T-helper 1 cell treated with Interleukin-12 subunit alpha and Interleukin-12 subunit beta and Interleukin-4 antibody, amounts not matched to agents 30 μg/mL and 1 μg/mL, for 36 hours (primary cell): ENCODE measurements around the gene RRP8.

Experiments used
- H3K27ac Mint-ChIP-seq: one replicate; pipeline ENCODE4 v1.8.0; 2021; ENCODE audit warnings: mild to moderate bottlenecking, mixed read lengths
- H3K27me3 Mint-ChIP-seq: one replicate; pipeline ENCODE4 v1.8.0; 2021; ENCODE audit warnings: low read depth, mixed read lengths
- H3K36me3 Mint-ChIP-seq: one replicate; pipeline ENCODE4 v1.8.0; 2021; ENCODE audit warnings: low read depth, mixed read lengths
- H3K4me1 Mint-ChIP-seq: one replicate; pipeline ENCODE4 v1.8.0; 2021; ENCODE audit warnings: low read depth, mixed read lengths
- H3K4me3 Mint-ChIP-seq: one replicate; pipeline ENCODE4 v1.8.0; 2021; ENCODE audit warnings: mild to moderate bottlenecking, moderate library complexity, mixed read lengths
- H3K9me3 Mint-ChIP-seq: one replicate; pipeline ENCODE4 v1.8.0; 2021; ENCODE audit warnings: mixed read lengths

Gene RRP8

DNA sequence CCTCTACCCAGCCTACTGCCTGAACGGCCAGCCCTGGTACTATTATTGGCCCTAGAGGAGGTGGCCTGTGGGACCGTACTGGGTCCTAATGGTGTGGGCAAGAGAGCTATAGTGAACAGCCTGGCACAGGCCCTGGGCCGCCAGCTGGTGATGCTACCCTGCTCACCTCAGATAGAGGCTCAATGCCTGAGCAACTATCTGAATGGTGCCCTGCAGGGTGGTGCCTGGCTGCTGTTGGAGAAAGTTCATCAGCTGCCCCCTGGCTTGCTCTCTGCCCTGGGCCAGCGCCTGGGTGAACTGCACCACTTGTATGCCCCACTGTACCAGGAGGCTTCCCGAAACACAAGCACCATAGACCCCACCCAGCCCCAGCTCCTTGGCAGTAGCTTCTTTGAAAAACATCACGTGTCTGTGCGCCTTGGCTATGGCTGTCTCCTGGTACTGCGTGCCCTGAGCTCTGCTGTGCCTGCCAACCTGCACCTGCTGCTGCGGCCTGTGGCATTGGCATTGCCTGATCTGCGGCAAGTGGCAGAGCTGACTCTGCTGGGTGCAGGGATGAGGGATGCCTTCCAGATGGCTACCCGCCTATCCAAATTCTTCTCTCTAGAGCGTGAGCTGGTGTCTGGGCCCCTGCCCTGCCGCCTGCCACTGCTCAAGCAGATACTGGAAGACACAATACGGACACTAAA is 57.4 kb downstream of the RRP8 start:
- H3K27me3 Mint-ChIP-seq, result no peaks in the 10 kb centered on the region
- no peak overlapping the region for H3K27ac Mint-ChIP-seq
- no peaks in the 10 kb centered on the region for H3K9me3 Mint-ChIP-seq
- peaks cover 17% of the 10 kb centered on the region for H3K4me1 Mint-ChIP-seq
- no peak overlapping the region for H3K4me3 Mint-ChIP-seq
- H3K36me3 Mint-ChIP-seq, result peaks cover 4% of the 10 kb centered on the region
